Osteoblast (primary cell): ENCODE results near the gene MIPEP. TPM values are rescaled to one million over a fixed set of nuclear protein-coding genes. Genes with fewer than 3 reads are reported as not detected.

Experiments used
- DNase-seq: peaks from one replicate; pipeline ENCODE4 v3.0.0; 2011; ENCODE audit warnings: low spot score, mixed read lengths; ENCODE audit not compliant: insufficient read length; ENCODE audit errors: missing footprints
- H2AFZ ChIP-seq: 2 replicates; pipeline ENCODE4 v1.6.0; 2011; ENCODE audit warnings: mild to moderate bottlenecking, low read length
- H3K27ac ChIP-seq: 2 replicates; pipeline ENCODE4 v1.5.1; 2011; ENCODE audit warnings: mild to moderate bottlenecking, low read depth, low read length, moderate library complexity
- H3K27me3 ChIP-seq: 2 replicates; pipeline ENCODE4 v1.6.0; 2012; ENCODE audit warnings: mild to moderate bottlenecking, control low read depth, inconsistent platforms, low read length, moderate library complexity; ENCODE audit not compliant: insufficient read depth
- H3K36me3 ChIP-seq: 2 replicates; pipeline ENCODE4 v1.5.1; 2011; ENCODE audit warnings: mild to moderate bottlenecking, low read length, control low read depth, moderate library complexity; ENCODE audit not compliant: insufficient read depth
- H3K4me1 ChIP-seq: 2 replicates; pipeline ENCODE4 v1.5.1; 2011; ENCODE audit warnings: mild to moderate bottlenecking, low read length, control low read depth, moderate library complexity; ENCODE audit not compliant: insufficient read depth
- H3K4me2 ChIP-seq: 2 replicates; pipeline ENCODE4 v1.6.0; 2011; ENCODE audit warnings: mild to moderate bottlenecking, low read length; ENCODE audit not compliant: insufficient read depth
- H3K4me3 ChIP-seq: fragments of 200-600 bp; sonication (generic); 3 replicates; pipeline ENCODE4 v1.5.1; 2012; ENCODE audit warnings: mild to moderate bottlenecking, low read length, inconsistent platforms; ENCODE audit not compliant: insufficient read depth
- H3K79me2 ChIP-seq: 2 replicates; pipeline ENCODE4 v1.6.0; 2012; ENCODE audit warnings: mild to moderate bottlenecking, low read length, control low read depth, inconsistent platforms; ENCODE audit not compliant: insufficient read depth
- H3K9me3 ChIP-seq: 2 replicates; pipeline ENCODE4 v1.5.1; 2011; ENCODE audit warnings: low read depth, low read length, control low read depth
- H4K20me1 ChIP-seq: 2 replicates; pipeline ENCODE4 v1.6.0; 2012; ENCODE audit warnings: mild to moderate bottlenecking, low read length, control low read depth; ENCODE audit not compliant: insufficient read depth
- CTCF ChIP-seq: IDR thresholded peaks from 2 replicates; pipeline ENCODE4 v1.5.1; 2011; ENCODE audit warnings: mild to moderate bottlenecking, low read depth, low read length, moderate library complexity; ENCODE audit errors: extremely low read depth
- total RNA-seq: library from RNA; depleted of rRNA; stranded (reverse); fragments of >200 nt; gene quantifications from 2 replicates; pipeline ENCODE4 v1.2.3, GENCODE V29; 2012

The MIPEP gene
- 29.3 and 33.3 TPM in 2 replicates for total RNA-seq

GRCh38 chr13:23888658-23889614 is at the start of gene MIPEP:
Gene MIPEP (minus strand): TSS chr13:23889400. CDS start chr13:23889320, 80 bp downstream.
- Histone ChIP-seq H3K27ac (peak within 1 kb of the TSS; percentile 90), H3K4me2 (peak within 1 kb of the TSS; percentile 90), H3K27me3 (no peaks in the 10 kb centered on the region), H2AFZ (peak within 1 kb of the TSS; percentile 93), H3K4me3 (peak within 1 kb of the TSS; percentile 98), H4K20me1 (no peaks in the 10 kb centered on the region), H3K4me1 (peaks cover 12% of the 10 kb centered on the region), H3K36me3 (peaks cover 12% of the 10 kb centered on the region), H3K9me3 (no peaks in the 10 kb centered on the region), H3K79me2 (peaks cover 23% of the 10 kb centered on the region)
- TF ChIP-seq CTCF = peak; percentile 79
- peak; percentile 97 for DNase-seq

GRCh38 chr13:23934520-23934919 is 45.3 kb upstream of the MIPEP start:
- Histone ChIP-seq H3K27me3 (peaks cover 5% of the 10 kb centered on the region), H3K79me2 (no peaks in the 10 kb centered on the region), H3K27ac (no peak overlapping the region), H3K36me3 (no peaks in the 10 kb centered on the region), H3K4me2 (no peak overlapping the region), H4K20me1 (no peaks in the 10 kb centered on the region), H3K9me3 (no peaks in the 10 kb centered on the region), H3K4me3 (no peak overlapping the region), H2AFZ (no peak overlapping the region), H3K4me1 (peaks cover 5% of the 10 kb centered on the region)
- peak; percentile 15 for DNase-seq
- TF ChIP-seq CTCF = no peak

- Histone ChIP-seq H3K4me3 (no peak overlapping the region), H3K4me2 (peak overlapping the region; percentile 34), H2AFZ (no peak overlapping the region), H3K9me3 (no peaks in the 10 kb centered on the region), H3K36me3 (no peaks in the 10 kb centered on the region), H4K20me1 (no peaks in the 10 kb centered on the region), H3K79me2 (no peaks in the 10 kb centered on the region), H3K27ac (no peak overlapping the region), H3K27me3 (no peaks in the 10 kb centered on the region), H3K4me1 (peaks cover 6% of the 10 kb centered on the region)
- no peak for TF ChIP-seq CTCF
- DNase-seq = peak; percentile 93
Measured at GRCh38 chr13:23928985-23929384, 39.8 kb upstream of the MIPEP start.

- no peaks in the 10 kb centered on the region for H3K79me2 ChIP-seq
- no peaks in the 10 kb centered on the region for H4K20me1 ChIP-seq
- no peak for DNase-seq
- no peak overlapping the region for H3K27ac ChIP-seq
- no peak for TF ChIP-seq CTCF
- no peak overlapping the region for H2AFZ ChIP-seq
- no peak overlapping the region for H3K4me2 ChIP-seq
- H3K4me1 ChIP-seq = no peaks in the 10 kb centered on the region
- no peak overlapping the region for H3K4me3 ChIP-seq
- no peaks in the 10 kb centered on the region for H3K9me3 ChIP-seq
- H3K27me3 ChIP-seq = no peaks in the 10 kb centered on the region
- H3K36me3 ChIP-seq = no peaks in the 10 kb centered on the region
Measured at GRCh38 chr13:23923031-23923430, 33.8 kb upstream of the MIPEP start.
